ENCODE measurements around the gene TTF1. TPM values are rescaled to one million over a fixed set of nuclear protein-coding genes. Genes with fewer than 3 reads are reported as not detected.

Gene TTF1
- total RNA-seq, 2 donors from 2014 or later = 11.5 to 11.8 TPM

DNA sequence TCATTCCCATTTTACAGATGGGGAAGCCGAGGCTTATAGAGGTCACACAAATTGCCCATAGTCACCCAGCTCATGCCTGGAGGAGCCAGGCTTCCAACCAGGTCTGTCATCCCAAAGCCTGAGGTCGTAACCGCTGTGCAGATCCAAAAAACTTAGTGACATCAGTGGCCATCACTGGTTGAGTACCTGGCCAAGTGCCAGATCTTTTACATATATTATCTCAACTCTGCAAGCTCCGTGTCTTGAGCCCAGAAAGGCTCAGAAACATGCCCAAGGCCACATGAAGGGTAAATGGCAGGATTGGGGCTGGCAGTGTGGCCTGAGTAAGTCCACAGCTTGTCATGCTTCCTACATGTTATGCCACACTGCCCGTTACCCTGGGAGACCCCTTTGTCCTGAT, 16.9 kb upstream of the TTF1 start:
- ATAC-seq (ENCODE audit: insufficient number of reproducible peaks, low FRiP score, low read depth) = no peak
- no peak for DNase-seq (ENCODE audit: low spot score)
- Histone ChIP-seq H3K9me3 (no peaks in the 10 kb centered on the region), H3K27ac (no peak overlapping the region), H3K4me1 (ENCODE audit: control insufficient read depth in 1 of 2, low read depth in 2 of 2) (no peaks in the 10 kb centered on the region), H3K27me3 (replicated peaks; ENCODE audit: insufficient read depth) (no peaks in the 10 kb centered on the region), H3K36me3 (no peaks in the 10 kb centered on the region), H3K4me3 (no peak overlapping the region)
- TF ChIP-seq, protein P1, sequence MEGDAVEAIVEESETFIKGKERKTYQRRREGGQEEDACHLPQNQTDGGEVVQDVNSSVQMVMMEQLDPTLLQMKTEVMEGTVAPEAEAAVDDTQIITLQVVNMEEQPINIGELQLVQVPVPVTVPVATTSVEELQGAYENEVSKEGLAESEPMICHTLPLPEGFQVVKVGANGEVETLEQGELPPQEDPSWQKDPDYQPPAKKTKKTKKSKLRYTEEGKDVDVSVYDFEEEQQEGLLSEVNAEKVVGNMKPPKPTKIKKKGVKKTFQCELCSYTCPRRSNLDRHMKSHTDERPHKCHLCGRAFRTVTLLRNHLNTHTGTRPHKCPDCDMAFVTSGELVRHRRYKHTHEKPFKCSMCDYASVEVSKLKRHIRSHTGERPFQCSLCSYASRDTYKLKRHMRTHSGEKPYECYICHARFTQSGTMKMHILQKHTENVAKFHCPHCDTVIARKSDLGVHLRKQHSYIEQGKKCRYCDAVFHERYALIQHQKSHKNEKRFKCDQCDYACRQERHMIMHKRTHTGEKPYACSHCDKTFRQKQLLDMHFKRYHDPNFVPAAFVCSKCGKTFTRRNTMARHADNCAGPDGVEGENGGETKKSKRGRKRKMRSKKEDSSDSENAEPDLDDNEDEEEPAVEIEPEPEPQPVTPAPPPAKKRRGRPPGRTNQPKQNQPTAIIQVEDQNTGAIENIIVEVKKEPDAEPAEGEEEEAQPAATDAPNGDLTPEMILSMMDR (IDR thresholded peaks at IDR 0.05) = no peak

GRCh38 chr9:132422574-132422973, 15.9 kb upstream of the TTF1 start:
- H3K4me3 ChIP-seq = no peak overlapping the region
- no peak overlapping the region for H3K27ac ChIP-seq
- ATAC-seq (ENCODE audit: insufficient number of reproducible peaks, low FRiP score, low read depth) = no peak
- TF ChIP-seq, protein P1 (IDR thresholded peaks at IDR 0.05) = no peak
- H3K9me3 ChIP-seq = no peaks in the 10 kb centered on the region
- H3K27me3 ChIP-seq (replicated peaks; ENCODE audit: insufficient read depth) = no peaks in the 10 kb centered on the region
- DNase-seq (ENCODE audit: low spot score) = no peak
- H3K4me1 ChIP-seq (ENCODE audit: control insufficient read depth in 1 of 2, low read depth in 2 of 2) = no peaks in the 10 kb centered on the region
- no peaks in the 10 kb centered on the region for H3K36me3 ChIP-seq

DNA sequence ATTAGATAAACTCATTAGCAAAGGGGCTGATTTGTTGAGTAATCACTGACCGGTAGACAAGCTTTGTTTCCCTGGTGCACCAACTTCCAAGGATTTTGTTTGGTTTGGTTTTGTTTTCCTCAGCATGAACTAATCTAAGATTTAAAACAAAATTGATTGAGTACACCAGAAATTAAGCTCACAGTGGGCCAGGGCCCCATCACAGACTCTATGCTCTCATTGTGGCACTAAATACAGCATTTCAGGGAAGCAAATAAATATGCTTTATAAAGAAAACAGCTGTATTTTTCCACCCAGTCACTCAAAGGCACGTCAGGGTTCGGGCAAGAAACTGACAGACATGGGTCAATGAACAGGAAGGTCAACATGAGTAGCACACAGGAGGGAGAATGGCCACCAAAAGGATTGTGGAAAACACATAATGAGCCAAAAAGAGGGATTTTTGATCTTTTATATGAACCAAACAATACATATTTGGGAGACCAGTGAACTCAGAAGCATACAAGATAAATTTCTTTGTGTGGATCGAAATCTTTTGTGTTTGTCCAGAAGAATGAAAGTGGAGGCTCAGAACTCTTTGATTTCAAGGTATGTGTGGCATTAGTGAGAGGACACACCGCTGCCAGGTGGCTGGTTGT, 12.2 kb upstream of the TTF1 start:
- TF ChIP-seq, protein P1 (IDR thresholded peaks at IDR 0.05) = no peak
- Histone ChIP-seq H3K4me1 (ENCODE audit: control insufficient read depth in 1 of 2, low read depth in 2 of 2) (no peaks in the 10 kb centered on the region), H3K36me3 (no peaks in the 10 kb centered on the region), H3K27ac (no peak overlapping the region), H3K9me3 (no peaks in the 10 kb centered on the region), H3K4me3 (no peak overlapping the region), H3K27me3 (replicated peaks; ENCODE audit: insufficient read depth) (no peaks in the 10 kb centered on the region)
- no peak for ATAC-seq (ENCODE audit: insufficient number of reproducible peaks, low FRiP score, low read depth)
- no peak for DNase-seq (ENCODE audit: low spot score)

DNA sequence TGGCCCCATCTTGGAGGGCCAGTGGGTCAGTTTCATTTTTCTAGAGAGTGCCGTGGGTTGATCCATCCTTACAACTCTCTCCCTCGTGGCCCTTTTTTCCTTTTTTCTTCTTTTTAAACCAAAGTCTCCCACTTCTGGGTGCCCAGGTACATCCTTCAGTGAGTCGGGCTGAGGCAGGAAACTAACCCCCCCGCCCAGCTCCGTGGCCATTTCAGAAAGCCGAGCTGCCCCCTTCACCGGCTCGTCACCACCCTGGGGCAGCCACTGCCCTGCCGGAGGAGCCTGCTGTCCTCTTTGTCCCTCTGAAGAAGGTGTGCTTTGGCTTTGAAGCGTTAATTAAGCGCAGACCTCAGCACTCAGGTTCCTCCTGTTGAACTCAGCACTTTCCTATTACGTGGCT, 8.5 kb upstream of the TTF1 start:
- no peak for ATAC-seq (ENCODE audit: insufficient number of reproducible peaks, low FRiP score, low read depth)

DNA sequence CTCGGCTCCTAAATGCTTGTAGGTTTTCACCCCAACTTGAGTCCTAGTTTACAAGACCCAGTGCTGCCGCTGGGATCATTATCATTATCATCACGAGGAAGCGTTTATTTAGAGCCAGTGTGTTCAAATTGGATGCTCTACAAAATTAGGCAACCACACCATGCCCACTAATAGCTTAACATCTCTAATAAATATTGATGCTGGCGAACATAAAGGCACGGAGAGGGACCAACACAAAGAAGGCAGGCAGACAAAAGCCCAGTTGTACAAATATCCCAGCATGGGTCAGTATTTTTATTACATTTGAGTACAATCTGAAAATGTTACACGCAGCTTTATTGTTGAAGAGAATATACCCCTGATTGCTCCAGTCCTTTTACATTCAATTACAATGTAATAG, 8.1 kb upstream of the TTF1 start:
- ATAC-seq (ENCODE audit: insufficient number of reproducible peaks, low FRiP score, low read depth) (no peak), DNase-seq (ENCODE audit: low spot score) (no peak)
- TF ChIP-seq, protein P1 (IDR thresholded peaks at IDR 0.05) = no peak
- Histone ChIP-seq H3K36me3 (no peaks in the 10 kb centered on the region), H3K9me3 (no peaks in the 10 kb centered on the region), H3K27ac (no peak overlapping the region), H3K4me3 (no peak overlapping the region), H3K27me3 (replicated peaks; ENCODE audit: insufficient read depth) (no peaks in the 10 kb centered on the region), H3K4me1 (ENCODE audit: control insufficient read depth in 1 of 2, low read depth in 2 of 2) (peaks cover 11 to 13% of the 10 kb centered on the region in 2 donors)

More for the DNA sequence above, 8.5 kb upstream of the TTF1 start:
- no peak for DNase-seq (ENCODE audit: low spot score)
- H3K4me3 ChIP-seq = no peak overlapping the region
- no peak overlapping the region for H3K27ac ChIP-seq
- no peaks in the 10 kb centered on the region for H3K36me3 ChIP-seq
- no peaks in the 10 kb centered on the region for H3K27me3 ChIP-seq (replicated peaks; ENCODE audit: insufficient read depth)
- peaks cover 8 to 10% of the 10 kb centered on the region in 2 donors for H3K4me1 ChIP-seq (ENCODE audit: control insufficient read depth in 1 of 2, low read depth in 2 of 2)
- TF ChIP-seq, protein P1 (IDR thresholded peaks at IDR 0.05) = no peak
- H3K9me3 ChIP-seq = no peaks in the 10 kb centered on the region
